Right lobe of liver (tissue), 4 donors: ENCODE measurements around the gene SMOC1.

ENCODE experiments used
- CTCF ChIP-seq, 4 donors: fragments of 200-600 bp in 3 of 4; fragments of 450-650 bp in 1 of 4; IDR thresholded peaks; one replicate each; pipeline versions ENCODE4 v1.5.1 to v1.8.0; 2016 to 2022; ENCODE audit warnings: antibody characterized with exemption in 4 of 4, mild to moderate bottlenecking in 2 of 4
- POLR2A ChIP-seq: fragments of 450-650 bp; IDR thresholded peaks from one replicate; pipeline ENCODE4 v1.6.1; 2017; ENCODE audit warnings: antibody characterized with exemption, mild to moderate bottlenecking
- donor health status: DM: no; HTN: no; CAD: no.
- donor health status: DM: no; HTN: no; CAD: no.
- donor health status: DM: no; HTN: yes; CAD: no.

- TF ChIP-seq POLR2A (no peak), CTCF (IDR thresholded peaks at IDR 0.05) (no peak)
Measured at GRCh38 chr14:69955855-69956845, 76.9 kb downstream of the SMOC1 start.
